ENCODE data around the gene TLR7.

DNA sequence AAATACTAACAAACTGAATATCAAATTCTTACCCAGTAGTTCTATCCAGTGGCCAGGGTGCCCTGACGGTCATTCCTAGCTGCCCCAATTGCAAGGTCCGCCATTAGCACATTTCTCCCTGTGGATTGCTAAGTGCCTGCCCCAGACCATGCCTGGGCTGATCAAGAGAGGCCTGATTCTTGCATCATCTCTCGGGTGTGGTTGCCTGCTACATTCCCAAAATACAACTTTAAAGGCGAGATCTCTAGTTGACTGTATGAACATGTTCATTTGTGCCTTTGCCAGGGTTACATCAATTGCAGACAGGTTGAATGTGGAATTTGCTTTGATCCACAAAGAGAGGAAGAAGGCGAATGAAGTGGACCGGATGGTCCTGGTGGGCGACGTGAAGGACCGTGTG is 47.6 kb upstream of the TLR7 start:
- TF ChIP-seq, protein P1, sequence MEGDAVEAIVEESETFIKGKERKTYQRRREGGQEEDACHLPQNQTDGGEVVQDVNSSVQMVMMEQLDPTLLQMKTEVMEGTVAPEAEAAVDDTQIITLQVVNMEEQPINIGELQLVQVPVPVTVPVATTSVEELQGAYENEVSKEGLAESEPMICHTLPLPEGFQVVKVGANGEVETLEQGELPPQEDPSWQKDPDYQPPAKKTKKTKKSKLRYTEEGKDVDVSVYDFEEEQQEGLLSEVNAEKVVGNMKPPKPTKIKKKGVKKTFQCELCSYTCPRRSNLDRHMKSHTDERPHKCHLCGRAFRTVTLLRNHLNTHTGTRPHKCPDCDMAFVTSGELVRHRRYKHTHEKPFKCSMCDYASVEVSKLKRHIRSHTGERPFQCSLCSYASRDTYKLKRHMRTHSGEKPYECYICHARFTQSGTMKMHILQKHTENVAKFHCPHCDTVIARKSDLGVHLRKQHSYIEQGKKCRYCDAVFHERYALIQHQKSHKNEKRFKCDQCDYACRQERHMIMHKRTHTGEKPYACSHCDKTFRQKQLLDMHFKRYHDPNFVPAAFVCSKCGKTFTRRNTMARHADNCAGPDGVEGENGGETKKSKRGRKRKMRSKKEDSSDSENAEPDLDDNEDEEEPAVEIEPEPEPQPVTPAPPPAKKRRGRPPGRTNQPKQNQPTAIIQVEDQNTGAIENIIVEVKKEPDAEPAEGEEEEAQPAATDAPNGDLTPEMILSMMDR (IDR thresholded peaks at IDR 0.05): no peak
- no peak for TF ChIP-seq POLR2A (IDR thresholded peaks at IDR 0.05)
